Measurements from ENCODE around the gene CD74.

GRCh38 chr5:150443242-150444075, 30.7 kb upstream of the CD74 start:
- TF ChIP-seq CTCF (IDR thresholded peaks at IDR 0.05; ENCODE audit: poor library complexity, severe bottlenecking) (no peak), REST (IDR thresholded peaks at IDR 0.05; ENCODE audit: borderline replicate concordance) (no peak), POLR2AphosphoS5 (IDR thresholded peaks at IDR 0.05) (no peak), EP300 (conservative IDR thresholded peaks at IDR 0.05; ENCODE audit: poor library complexity, severe bottlenecking) (no peak), EZH2 (IDR thresholded peaks at IDR 0.05; ENCODE audit: borderline replicate concordance, insufficient read depth, low read length, poor library complexity, severe bottlenecking) (no peak), TAF1 (IDR thresholded peaks at IDR 0.05; ENCODE audit: low read depth) (no peak), MXI1 (conservative IDR thresholded peaks at IDR 0.05; ENCODE audit: poor library complexity, severe bottlenecking) (no peak), RAD21 (conservative IDR thresholded peaks at IDR 0.05) (no peak)

Data from neural cell (in vitro differentiated cells).